ENCODE measurements around the gene ECSIT. TPM values are rescaled to one million over a fixed set of nuclear protein-coding genes. Genes with fewer than 3 reads are reported as not detected.
A peak's percentile ranks its signal among the peaks of the same experiment; 100 is the strongest.

Gene ECSIT
- total RNA-seq, 1 experiment from 2014 or later = 64.7 TPM

DNA sequence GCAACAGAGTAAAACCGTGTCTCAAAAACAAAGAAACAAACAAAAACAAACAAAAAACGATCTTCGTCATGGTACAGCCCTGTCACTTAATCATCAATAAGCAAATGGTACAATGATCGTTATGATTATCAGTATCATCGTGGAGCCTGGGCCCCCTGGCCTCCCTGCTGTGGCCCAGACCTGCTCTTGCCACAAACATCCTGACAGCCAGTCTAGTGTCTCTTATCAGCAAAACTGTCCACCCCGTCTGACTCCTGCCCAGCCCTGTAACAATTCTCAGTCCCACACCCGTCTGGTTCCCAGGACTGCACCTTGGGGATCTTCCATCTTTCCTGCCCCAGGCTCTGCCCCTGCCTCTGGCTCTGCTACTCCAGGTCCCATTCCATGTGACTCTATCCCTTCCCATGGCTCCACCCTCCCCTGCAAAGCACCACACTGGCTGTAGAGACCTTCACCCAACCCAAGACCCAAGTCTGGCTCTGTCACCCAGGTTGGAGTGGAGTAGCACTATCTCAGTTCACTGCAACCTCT is 29.0 kb downstream of the ECSIT start:
- POLR2A ChIA-PET (ENCODE audit: low non-redundant PET) = no interaction called here
- H3K4me3 ChIP-seq (ENCODE audit: low read depth, low read length, poor library complexity, severe bottlenecking) = no peak overlapping the region
- TF ChIP-seq, protein P1, sequence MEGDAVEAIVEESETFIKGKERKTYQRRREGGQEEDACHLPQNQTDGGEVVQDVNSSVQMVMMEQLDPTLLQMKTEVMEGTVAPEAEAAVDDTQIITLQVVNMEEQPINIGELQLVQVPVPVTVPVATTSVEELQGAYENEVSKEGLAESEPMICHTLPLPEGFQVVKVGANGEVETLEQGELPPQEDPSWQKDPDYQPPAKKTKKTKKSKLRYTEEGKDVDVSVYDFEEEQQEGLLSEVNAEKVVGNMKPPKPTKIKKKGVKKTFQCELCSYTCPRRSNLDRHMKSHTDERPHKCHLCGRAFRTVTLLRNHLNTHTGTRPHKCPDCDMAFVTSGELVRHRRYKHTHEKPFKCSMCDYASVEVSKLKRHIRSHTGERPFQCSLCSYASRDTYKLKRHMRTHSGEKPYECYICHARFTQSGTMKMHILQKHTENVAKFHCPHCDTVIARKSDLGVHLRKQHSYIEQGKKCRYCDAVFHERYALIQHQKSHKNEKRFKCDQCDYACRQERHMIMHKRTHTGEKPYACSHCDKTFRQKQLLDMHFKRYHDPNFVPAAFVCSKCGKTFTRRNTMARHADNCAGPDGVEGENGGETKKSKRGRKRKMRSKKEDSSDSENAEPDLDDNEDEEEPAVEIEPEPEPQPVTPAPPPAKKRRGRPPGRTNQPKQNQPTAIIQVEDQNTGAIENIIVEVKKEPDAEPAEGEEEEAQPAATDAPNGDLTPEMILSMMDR (conservative IDR thresholded peaks at IDR 0.05; ENCODE audit: low read depth, low read length) = no peak
- TF ChIP-seq EZH2 (IDR thresholded peaks at IDR 0.05; ENCODE audit: borderline replicate concordance, low read depth, low read length, poor library complexity, severe bottlenecking) = no peak
- H3K4me1 ChIP-seq (ENCODE audit: insufficient read depth, low read length, poor library complexity, severe bottlenecking) = no peaks in the 10 kb centered on the region
- peaks cover 7% of the 10 kb centered on the region for H3K36me3 ChIP-seq (ENCODE audit: insufficient read depth, low read length, poor library complexity, severe bottlenecking)
- H3K27ac ChIP-seq (ENCODE audit: low read depth, low read length, poor library complexity, severe bottlenecking) = no peak overlapping the region
- no peak for DNase-seq (ENCODE audit: low spot score)
- no TSS peak for BruUV-seq (replicated peaks)
- no peaks in the 10 kb centered on the region for H3K9me3 ChIP-seq (ENCODE audit: low read depth, low read length, poor library complexity, severe bottlenecking)
- CTCF ChIA-PET = no interaction called here
- H3K27me3 ChIP-seq (replicated peaks; ENCODE audit: insufficient read depth, low read depth, low read length, poor library complexity) = no peaks in the 10 kb centered on the region
- intact Hi-C loops (cut with micrococcal nuclease; ENCODE audit: unreplicated experiment) = no loop called here

DNA sequence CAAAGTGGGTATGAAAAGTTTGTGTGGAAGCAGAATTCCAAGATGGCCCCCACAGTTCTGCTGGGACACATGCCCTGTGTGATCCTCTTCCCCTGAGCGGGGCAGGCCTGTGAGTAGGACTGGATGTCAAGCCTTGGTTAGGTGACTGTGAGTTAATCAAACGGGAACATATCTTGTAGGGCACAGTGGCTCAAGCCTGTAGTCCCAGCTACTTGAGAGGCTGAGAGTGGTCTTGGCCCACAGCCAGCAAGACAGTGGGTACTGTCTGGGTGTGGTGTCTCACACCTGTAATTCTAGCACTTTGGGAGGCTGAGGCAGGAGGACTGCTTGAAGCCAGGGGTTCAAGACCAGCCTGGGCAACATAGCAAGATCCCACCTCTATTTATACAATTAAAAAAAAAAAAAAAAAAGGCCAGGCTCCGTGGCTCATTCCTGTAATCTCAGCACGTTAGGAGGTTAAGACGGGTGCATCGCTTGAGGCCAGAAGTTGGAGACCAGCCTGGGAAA is 29.7 kb downstream of the ECSIT start:
- no peaks in the 10 kb centered on the region for H3K4me1 ChIP-seq (ENCODE audit: insufficient read depth, low read length, poor library complexity, severe bottlenecking)
- no peak for DNase-seq (ENCODE audit: low spot score)
- ChIA-PET CTCF (no interaction called here), POLR2A (ENCODE audit: low non-redundant PET) (no interaction called here)
- peaks cover 7% of the 10 kb centered on the region for H3K36me3 ChIP-seq (ENCODE audit: insufficient read depth, low read length, poor library complexity, severe bottlenecking)
- no peak overlapping the region for H3K4me3 ChIP-seq (ENCODE audit: low read depth, low read length, poor library complexity, severe bottlenecking)
- no peaks in the 10 kb centered on the region for H3K27me3 ChIP-seq (replicated peaks; ENCODE audit: insufficient read depth, low read depth, low read length, poor library complexity)
- no peak overlapping the region for H3K27ac ChIP-seq (ENCODE audit: low read depth, low read length, poor library complexity, severe bottlenecking)
- no TSS peak for BruUV-seq (replicated peaks)
- TF ChIP-seq EZH2 (IDR thresholded peaks at IDR 0.05; ENCODE audit: borderline replicate concordance, low read depth, low read length, poor library complexity, severe bottlenecking) = no peak
- TF ChIP-seq, protein P1 (conservative IDR thresholded peaks at IDR 0.05; ENCODE audit: low read depth, low read length) = no peak
- intact Hi-C loops (cut with micrococcal nuclease; ENCODE audit: unreplicated experiment) = no loop called here
- no peaks in the 10 kb centered on the region for H3K9me3 ChIP-seq (ENCODE audit: low read depth, low read length, poor library complexity, severe bottlenecking)

DNA sequence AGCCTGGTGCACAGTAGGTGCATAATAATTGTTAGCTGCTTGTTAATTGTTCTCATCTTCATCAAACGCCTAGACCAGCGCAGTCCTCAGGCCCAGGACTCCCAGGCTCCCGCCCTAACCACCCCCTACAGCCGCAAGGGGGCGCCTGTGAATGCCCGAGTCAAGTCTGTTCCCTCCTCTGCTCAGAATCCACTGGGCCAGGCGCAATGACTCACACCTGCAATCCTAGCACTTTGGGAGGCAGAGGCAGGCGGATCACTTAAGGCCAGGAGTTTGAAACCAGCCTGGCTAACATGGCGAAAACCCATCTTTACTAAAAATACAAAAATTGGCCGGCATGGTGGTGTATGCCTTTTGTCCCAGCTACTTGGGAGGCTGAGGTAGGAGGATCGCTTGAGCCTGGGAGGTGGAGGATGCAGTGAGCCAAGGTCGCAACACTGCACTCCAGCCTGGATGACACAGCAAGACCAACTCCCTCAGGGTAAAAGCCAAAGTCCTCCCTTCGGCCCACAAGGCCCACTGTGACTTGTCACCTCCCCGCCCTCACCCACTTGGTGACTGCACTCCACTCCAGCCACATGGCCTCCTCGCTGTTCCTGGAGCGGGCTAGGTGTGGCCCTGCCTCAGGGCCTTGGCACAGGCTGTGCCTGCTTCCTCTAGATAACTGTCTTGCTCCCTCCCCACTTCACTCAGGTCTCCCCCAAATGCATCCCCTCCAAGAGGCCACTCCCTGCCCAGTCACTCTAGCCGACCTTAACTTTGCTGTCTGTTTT is 32.4 kb downstream of the ECSIT start:
- POLR2A ChIA-PET (ENCODE audit: low non-redundant PET) = no interaction called here
- Histone ChIP-seq H3K27me3 (replicated peaks; ENCODE audit: insufficient read depth, low read depth, low read length, poor library complexity) (no peaks in the 10 kb centered on the region), H3K36me3 (ENCODE audit: insufficient read depth, low read length, poor library complexity, severe bottlenecking) (peaks cover 7% of the 10 kb centered on the region), H3K4me3 (ENCODE audit: low read depth, low read length, poor library complexity, severe bottlenecking) (no peak overlapping the region), H3K4me1 (ENCODE audit: insufficient read depth, low read length, poor library complexity, severe bottlenecking) (no peaks in the 10 kb centered on the region), H3K27ac (ENCODE audit: low read depth, low read length, poor library complexity, severe bottlenecking) (no peak overlapping the region), H3K9me3 (ENCODE audit: low read depth, low read length, poor library complexity, severe bottlenecking) (no peaks in the 10 kb centered on the region)
- no peak for TF ChIP-seq EZH2 (IDR thresholded peaks at IDR 0.05; ENCODE audit: borderline replicate concordance, low read depth, low read length, poor library complexity, severe bottlenecking)
- TF ChIP-seq, protein P1 (conservative IDR thresholded peaks at IDR 0.05; ENCODE audit: low read depth, low read length) = peak; percentile 87
- intact Hi-C loops (cut with micrococcal nuclease; ENCODE audit: unreplicated experiment) = loop anchor here (2.0 kb wide), 1 partner anchor 90 kb away; no protein-coding TSS in a partner anchor
- CTCF ChIA-PET = no interaction called here
- DNase-seq (ENCODE audit: low spot score) = peak; percentile 84
- no TSS peak for BruUV-seq (replicated peaks)
